ENCODE measurements around the gene SEL1L3. TPM values are rescaled to one million over a fixed set of nuclear protein-coding genes. Genes with fewer than 3 reads are reported as not detected.

Gene SEL1L3
- total RNA-seq, 1 donor from 2014 or later = 23.7 TPM

DNA sequence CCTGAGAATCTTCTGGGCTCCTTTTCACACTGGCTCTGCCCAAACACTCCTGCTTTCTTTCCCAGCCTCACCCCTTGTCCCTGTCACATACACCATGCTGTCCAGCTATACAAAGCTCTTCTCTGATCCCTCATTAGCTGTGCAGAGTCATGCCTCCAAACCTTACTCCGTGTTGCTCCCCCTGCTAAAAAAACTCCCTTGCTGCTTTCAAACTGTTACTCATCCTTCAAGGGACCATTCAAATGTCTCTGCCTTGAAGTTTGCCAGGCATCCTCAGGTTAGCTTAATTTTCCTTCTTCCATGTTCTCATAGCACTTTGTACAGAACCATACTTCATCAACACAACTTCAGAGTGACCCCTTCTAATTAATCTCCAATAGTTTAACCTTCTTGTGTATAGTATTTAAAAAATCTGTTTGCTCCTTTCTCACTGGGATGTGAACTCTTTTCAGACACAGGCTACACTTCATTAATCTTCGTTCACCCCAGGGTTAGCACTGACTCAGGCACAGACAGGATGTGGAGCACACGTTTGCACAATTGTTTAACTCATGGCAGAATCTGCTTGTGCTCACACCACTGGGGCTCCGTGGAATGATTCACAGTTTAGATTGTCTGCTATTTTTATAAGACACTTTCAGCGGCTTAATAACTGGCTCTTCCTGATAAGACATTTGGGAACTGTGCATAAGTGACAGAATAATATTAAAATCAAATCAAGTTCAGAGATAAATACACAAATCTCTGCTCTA lies 21.4 kb upstream of the SEL1L3 start:
- no peak for DNase-seq
- no peak overlapping the region for H3K27ac Mint-ChIP-seq (ENCODE audit: unreplicated experiment)
- peaks cover 4% of the 10 kb centered on the region for H3K4me1 Mint-ChIP-seq (ENCODE audit: low read depth, unreplicated experiment)
- peaks cover 4% of the 10 kb centered on the region for H3K36me3 Mint-ChIP-seq (ENCODE audit: unreplicated experiment)
- TF ChIP-seq, protein P1, sequence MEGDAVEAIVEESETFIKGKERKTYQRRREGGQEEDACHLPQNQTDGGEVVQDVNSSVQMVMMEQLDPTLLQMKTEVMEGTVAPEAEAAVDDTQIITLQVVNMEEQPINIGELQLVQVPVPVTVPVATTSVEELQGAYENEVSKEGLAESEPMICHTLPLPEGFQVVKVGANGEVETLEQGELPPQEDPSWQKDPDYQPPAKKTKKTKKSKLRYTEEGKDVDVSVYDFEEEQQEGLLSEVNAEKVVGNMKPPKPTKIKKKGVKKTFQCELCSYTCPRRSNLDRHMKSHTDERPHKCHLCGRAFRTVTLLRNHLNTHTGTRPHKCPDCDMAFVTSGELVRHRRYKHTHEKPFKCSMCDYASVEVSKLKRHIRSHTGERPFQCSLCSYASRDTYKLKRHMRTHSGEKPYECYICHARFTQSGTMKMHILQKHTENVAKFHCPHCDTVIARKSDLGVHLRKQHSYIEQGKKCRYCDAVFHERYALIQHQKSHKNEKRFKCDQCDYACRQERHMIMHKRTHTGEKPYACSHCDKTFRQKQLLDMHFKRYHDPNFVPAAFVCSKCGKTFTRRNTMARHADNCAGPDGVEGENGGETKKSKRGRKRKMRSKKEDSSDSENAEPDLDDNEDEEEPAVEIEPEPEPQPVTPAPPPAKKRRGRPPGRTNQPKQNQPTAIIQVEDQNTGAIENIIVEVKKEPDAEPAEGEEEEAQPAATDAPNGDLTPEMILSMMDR (IDR thresholded peaks at IDR 0.05; ENCODE audit: partially characterized antibody, unreplicated experiment) = no peak
- no peaks in the 10 kb centered on the region for H3K27me3 Mint-ChIP-seq (ENCODE audit: unreplicated experiment)
- H3K4me3 Mint-ChIP-seq (ENCODE audit: unreplicated experiment) = no peak overlapping the region
- H3K9me3 Mint-ChIP-seq (ENCODE audit: unreplicated experiment) = peaks cover 2% of the 10 kb centered on the region

DNA sequence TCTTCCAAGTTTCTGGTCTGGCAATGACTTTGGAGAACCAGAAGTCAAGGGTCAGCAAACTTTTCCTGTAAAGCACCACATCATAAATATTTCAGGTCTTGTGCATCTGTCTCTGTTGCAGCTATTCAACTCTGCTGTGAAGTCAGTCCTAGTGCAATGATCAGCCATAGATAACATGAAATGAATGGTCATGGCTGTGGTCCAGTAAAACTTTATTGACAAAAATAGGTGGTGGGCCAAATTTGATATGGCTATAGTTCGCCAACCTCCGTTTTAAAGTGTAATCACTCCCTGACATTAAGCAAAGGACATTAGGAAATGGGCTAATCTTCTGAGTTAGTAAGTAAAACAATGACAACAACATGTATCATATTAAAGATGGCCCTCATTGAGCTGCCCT lies 20.8 kb upstream of the SEL1L3 start:
- Mint-ChIP-seq H3K36me3 (ENCODE audit: unreplicated experiment) (peaks cover 4% of the 10 kb centered on the region), H3K27me3 (ENCODE audit: unreplicated experiment) (no peaks in the 10 kb centered on the region), H3K9me3 (ENCODE audit: unreplicated experiment) (peaks cover 2% of the 10 kb centered on the region), H3K27ac (ENCODE audit: unreplicated experiment) (no peak overlapping the region), H3K4me1 (ENCODE audit: low read depth, unreplicated experiment) (peaks cover 5% of the 10 kb centered on the region), H3K4me3 (ENCODE audit: unreplicated experiment) (no peak overlapping the region)
- TF ChIP-seq, protein P1 (IDR thresholded peaks at IDR 0.05; ENCODE audit: partially characterized antibody, unreplicated experiment) = no peak
- no peak for DNase-seq

DNA sequence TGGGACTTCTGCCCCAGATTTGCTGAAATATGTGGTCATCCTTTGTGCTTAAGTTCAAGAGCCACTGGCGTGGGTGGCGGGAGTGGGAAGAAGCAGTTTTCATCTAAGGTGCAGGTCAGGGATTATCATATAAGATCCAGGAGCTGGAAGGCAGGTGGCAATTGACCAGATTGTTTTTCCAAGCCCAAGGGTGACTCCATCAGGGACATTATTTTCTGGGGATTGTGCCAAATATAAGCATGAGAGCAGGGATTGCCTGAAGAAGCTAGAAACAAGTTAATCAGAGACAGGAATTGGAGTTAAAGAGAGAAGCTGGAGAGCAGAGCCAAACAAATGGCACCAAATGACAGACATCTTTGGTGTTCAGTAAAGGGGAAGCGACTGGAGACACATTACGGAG lies 19.4 kb upstream of the SEL1L3 start:
- TF ChIP-seq, protein P1 (IDR thresholded peaks at IDR 0.05; ENCODE audit: partially characterized antibody, unreplicated experiment) = no peak
- Mint-ChIP-seq H3K27me3 (ENCODE audit: unreplicated experiment) (no peaks in the 10 kb centered on the region), H3K27ac (ENCODE audit: unreplicated experiment) (no peak overlapping the region)

DNA sequence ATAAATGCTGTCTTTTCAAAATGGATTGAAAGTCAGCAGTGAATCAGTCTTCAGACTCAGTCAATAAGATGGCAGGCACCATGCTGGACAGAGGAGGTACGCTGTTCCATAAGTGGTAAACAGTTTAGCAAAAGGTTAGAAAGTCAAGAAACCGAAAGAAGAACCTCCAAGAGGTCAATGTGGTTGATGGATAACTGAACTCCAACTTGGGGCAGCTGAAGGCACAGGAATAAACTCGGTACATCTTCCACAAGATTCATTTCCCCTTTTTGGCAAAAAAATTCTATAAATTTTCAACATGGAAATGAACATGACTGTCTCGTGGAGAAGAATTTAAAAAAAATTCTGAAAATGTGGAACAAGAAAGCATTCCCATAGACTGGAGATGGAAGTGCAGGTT lies 18.4 kb upstream of the SEL1L3 start:
- DNase-seq = no peak
- TF ChIP-seq, protein P1 (IDR thresholded peaks at IDR 0.05; ENCODE audit: partially characterized antibody, unreplicated experiment) = no peak
- Mint-ChIP-seq H3K9me3 (ENCODE audit: unreplicated experiment) (peaks cover 2% of the 10 kb centered on the region), H3K4me3 (ENCODE audit: unreplicated experiment) (no peak overlapping the region), H3K27ac (ENCODE audit: unreplicated experiment) (no peak overlapping the region), H3K4me1 (ENCODE audit: low read depth, unreplicated experiment) (peaks cover 7% of the 10 kb centered on the region), H3K27me3 (ENCODE audit: unreplicated experiment) (no peaks in the 10 kb centered on the region), H3K36me3 (ENCODE audit: unreplicated experiment) (peaks cover 4% of the 10 kb centered on the region)

More for the DNA sequence above, 19.4 kb upstream of the SEL1L3 start:
- H3K4me3 Mint-ChIP-seq (ENCODE audit: unreplicated experiment) = no peak overlapping the region
- H3K9me3 Mint-ChIP-seq (ENCODE audit: unreplicated experiment) = peaks cover 2% of the 10 kb centered on the region
- no peak for DNase-seq
- peaks cover 7% of the 10 kb centered on the region for H3K4me1 Mint-ChIP-seq (ENCODE audit: low read depth, unreplicated experiment)
- peaks cover 4% of the 10 kb centered on the region for H3K36me3 Mint-ChIP-seq (ENCODE audit: unreplicated experiment)

DNA sequence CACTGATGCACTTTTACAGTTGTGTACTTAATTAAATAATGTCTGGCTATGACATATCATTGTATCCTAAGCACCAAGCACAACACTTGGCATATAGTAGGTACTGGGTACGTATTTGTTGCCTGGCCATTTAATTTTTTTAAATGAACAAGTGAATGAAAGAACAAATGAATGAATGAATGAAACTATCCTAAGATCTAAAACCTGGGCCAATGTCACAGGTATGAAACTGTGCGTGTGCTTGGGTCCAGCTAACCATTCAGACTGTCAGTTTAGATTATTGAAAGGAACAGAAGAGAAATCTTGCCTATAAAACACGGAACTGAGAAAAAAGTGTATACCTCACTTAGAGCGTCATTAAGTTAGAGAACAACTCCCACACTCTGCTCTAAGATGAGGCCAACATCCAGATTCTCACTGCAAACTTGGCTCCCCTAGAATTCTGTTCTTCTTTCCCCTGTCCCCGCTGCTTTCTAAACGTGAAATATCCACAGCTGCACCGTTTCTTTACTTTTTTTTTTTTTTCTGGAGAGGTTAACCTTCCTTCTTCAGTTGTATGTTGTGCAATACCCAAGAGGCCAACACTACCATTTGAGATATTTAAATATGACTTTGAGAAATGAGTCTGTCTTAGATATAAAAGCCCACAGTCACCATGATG lies 17.3 kb upstream of the SEL1L3 start:
- peaks cover 4% of the 10 kb centered on the region for H3K36me3 Mint-ChIP-seq (ENCODE audit: unreplicated experiment)
- no peak overlapping the region for H3K4me3 Mint-ChIP-seq (ENCODE audit: unreplicated experiment)
- no peak for DNase-seq
- peaks cover 8% of the 10 kb centered on the region for H3K4me1 Mint-ChIP-seq (ENCODE audit: low read depth, unreplicated experiment)
- TF ChIP-seq, protein P1 (IDR thresholded peaks at IDR 0.05; ENCODE audit: partially characterized antibody, unreplicated experiment) = no peak
- H3K27ac Mint-ChIP-seq (ENCODE audit: unreplicated experiment) = no peak overlapping the region
- H3K9me3 Mint-ChIP-seq (ENCODE audit: unreplicated experiment) = peaks cover 2% of the 10 kb centered on the region
- no peaks in the 10 kb centered on the region for H3K27me3 Mint-ChIP-seq (ENCODE audit: unreplicated experiment)

Data from glutamatergic neuron (in vitro differentiated cells).